Keratinocyte (primary cell): ENCODE data around the gene ELL.
A peak's percentile ranks its signal among the peaks of the same experiment; 100 is the strongest.

ENCODE experiments used
- EZH2 ChIP-seq: IDR thresholded peaks from one replicate; pipeline ENCODE4 v1.6.1; 2012; ENCODE audit warnings: inconsistent platforms, mild to moderate bottlenecking, low read length, moderate library complexity
- TF ChIP-seq, protein P1 (sequence below), 3 experiments: IDR thresholded peaks in 1 of 3; conservative IDR thresholded peaks in 1 of 3; optimal IDR thresholded peaks in 1 of 3; 2 replicates in 2 of 3; 3 replicates in 1 of 3; pipeline versions ENCODE3 to v1.5.1; 2011; ENCODE audit warnings: low read length in 3 of 3, mild to moderate bottlenecking in 3 of 3, moderate library complexity in 2 of 3, control low read depth in 1 of 3, inconsistent platforms in 1 of 3; ENCODE audit not compliant: insufficient read depth in 2 of 3; ENCODE audit errors: extremely low read depth in 1 of 3

- TF ChIP-seq, protein P1, sequence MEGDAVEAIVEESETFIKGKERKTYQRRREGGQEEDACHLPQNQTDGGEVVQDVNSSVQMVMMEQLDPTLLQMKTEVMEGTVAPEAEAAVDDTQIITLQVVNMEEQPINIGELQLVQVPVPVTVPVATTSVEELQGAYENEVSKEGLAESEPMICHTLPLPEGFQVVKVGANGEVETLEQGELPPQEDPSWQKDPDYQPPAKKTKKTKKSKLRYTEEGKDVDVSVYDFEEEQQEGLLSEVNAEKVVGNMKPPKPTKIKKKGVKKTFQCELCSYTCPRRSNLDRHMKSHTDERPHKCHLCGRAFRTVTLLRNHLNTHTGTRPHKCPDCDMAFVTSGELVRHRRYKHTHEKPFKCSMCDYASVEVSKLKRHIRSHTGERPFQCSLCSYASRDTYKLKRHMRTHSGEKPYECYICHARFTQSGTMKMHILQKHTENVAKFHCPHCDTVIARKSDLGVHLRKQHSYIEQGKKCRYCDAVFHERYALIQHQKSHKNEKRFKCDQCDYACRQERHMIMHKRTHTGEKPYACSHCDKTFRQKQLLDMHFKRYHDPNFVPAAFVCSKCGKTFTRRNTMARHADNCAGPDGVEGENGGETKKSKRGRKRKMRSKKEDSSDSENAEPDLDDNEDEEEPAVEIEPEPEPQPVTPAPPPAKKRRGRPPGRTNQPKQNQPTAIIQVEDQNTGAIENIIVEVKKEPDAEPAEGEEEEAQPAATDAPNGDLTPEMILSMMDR (optimal IDR thresholded peaks at IDR 0.05 in 1 of 3, IDR thresholded peaks at IDR 0.05 in 1 of 3, conservative IDR thresholded peaks at IDR 0.05 in 1 of 3; ENCODE audit: extremely low read depth in 1 of 3, insufficient read depth in 2 of 3, low read length in 3 of 3), result peak in 1 of 3 experiments; percentile 4
- TF ChIP-seq EZH2, result no peak
Measured at GRCh38 chr19:18425515-18426415, 96.1 kb downstream of the ELL start.
